GM12892 (cell line): ENCODE measurements around the gene LONRF3.
"Not testable (repeated sequence)": the region's sequence is repeated elsewhere in the genome, so short reads cannot be mapped to it uniquely, and the experiment has no call there.

Source experiments
- POLR2A ChIP-seq: IDR thresholded peaks from 2 replicates; pipeline ENCODE4 v1.6.1; 2011; ENCODE audit warnings: low read depth, low read length, control low read depth
- POLR2AphosphoS5 ChIP-seq: IDR thresholded peaks from 2 replicates; pipeline ENCODE4 v1.6.1; 2011; ENCODE audit warnings: low read depth, low read length, control low read depth
- TAF1 ChIP-seq: IDR thresholded peaks from 2 replicates; pipeline ENCODE4 v1.6.1; 2011; ENCODE audit warnings: low read depth, mild to moderate bottlenecking, control low read depth, low read length, borderline replicate concordance

- TF ChIP-seq POLR2A, POLR2AphosphoS5, TAF1: not testable (repeated sequence)
These were observed 53.7 kb downstream of the LONRF3 start for GRCh38 chrX:119027960-119028732.
